DMS153 treated with DMSO at 0.1 percent for 48 hours (cell line): ENCODE measurements around the gene ALCAM.

Experiments
- DNase-seq: peaks from one replicate; lab custom pipeline; 2025; ENCODE audit not compliant: unreplicated experiment; lab: John Stamatoyannopoulos, UW

Gene ALCAM

GRCh38 chr3:105619651-105620050, 252.9 kb downstream of the ALCAM start:
- no peak for DNase-seq

- DNase-seq: no peak
Observed at GRCh38 chr3:105620236-105620635, 253.5 kb downstream of the ALCAM start.

- DNase-seq: no peak
Observed at GRCh38 chr3:105622169-105622568, 255.5 kb downstream of the ALCAM start.
